ENCODE results near the gene HIVEP3.

The HIVEP3 gene

DNA sequence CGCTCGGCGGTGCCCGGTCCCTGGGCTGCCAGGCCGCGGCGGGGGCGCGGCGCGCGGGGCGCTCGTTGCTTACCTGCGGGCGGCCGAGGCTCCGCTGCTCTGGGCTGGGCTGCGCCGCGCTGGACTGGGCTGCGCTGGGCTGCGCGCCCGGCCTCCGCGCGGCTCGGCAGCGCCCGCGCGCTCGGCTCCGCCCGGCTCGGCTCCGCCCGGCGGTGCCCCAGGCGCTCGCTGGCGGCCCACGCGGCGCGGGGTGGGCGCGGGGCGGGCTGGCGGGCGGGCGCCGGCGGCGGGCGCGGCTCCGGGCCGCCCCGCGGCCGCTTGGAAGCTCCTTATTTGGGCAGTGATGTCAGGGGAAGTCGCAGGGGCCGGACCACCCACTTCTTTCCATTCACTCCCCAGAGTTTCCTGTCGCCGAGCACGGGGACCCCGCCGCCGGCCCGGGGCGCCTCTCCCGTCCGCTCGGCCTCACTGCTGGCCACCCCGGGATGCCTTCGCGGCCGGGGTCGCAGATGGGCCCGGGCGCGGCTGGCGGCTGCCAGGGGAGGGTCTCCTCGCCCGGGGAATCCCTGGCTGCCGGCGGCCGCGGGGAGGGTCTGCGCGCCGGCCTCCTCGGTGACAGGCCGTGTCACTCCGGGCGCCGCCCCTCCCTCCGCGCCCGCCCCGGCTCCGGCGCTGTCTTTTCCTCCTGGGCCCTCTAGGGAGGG is 256.5 kb downstream of the HIVEP3 start:
- TF ChIP-seq SUZ12 (IDR thresholded peaks at IDR 0.05; ENCODE audit: extremely low read depth, insufficient read depth, insufficient read length) (no peak), ZNF274 (IDR thresholded peaks at IDR 0.05; ENCODE audit: low read depth, low read length) (no peak), YY1 (IDR thresholded peaks at IDR 0.05; ENCODE audit: insufficient read depth, insufficient read length) (no peak)
- peak overlapping the region; percentile 72 for H3K9ac ChIP-seq (ENCODE audit: insufficient read length, low read depth)
- peaks cover 24% of the 10 kb centered on the region for H3K27me3 ChIP-seq (ENCODE audit: insufficient read depth, insufficient read length)
- peak overlapping the region; percentile 76 for H3K4me3 ChIP-seq (ENCODE audit: insufficient read length, low read depth)
- H3K9me3 ChIP-seq (ENCODE audit: insufficient read depth, low read length), result no peaks in the 10 kb centered on the region
- DNase-seq (ENCODE audit: low read depth, low spot score), result no peak
- H3K4me1 ChIP-seq (ENCODE audit: insufficient read depth, insufficient read length), result peaks cover 27% of the 10 kb centered on the region
- peaks cover 5% of the 10 kb centered on the region for H3K36me3 ChIP-seq (ENCODE audit: insufficient read depth, insufficient read length, low read length)

- H3K4me1 ChIP-seq (ENCODE audit: insufficient read depth, insufficient read length), result peaks cover 30% of the 10 kb centered on the region
- H3K36me3 ChIP-seq (ENCODE audit: insufficient read depth, insufficient read length, low read length), result peaks cover 5% of the 10 kb centered on the region
- peak overlapping the region; percentile 72 for H3K9ac ChIP-seq (ENCODE audit: insufficient read length, low read depth)
- peak overlapping the region; percentile 76 for H3K4me3 ChIP-seq (ENCODE audit: insufficient read length, low read depth)
- peaks cover 24% of the 10 kb centered on the region for H3K27me3 ChIP-seq (ENCODE audit: insufficient read depth, insufficient read length)
- H3K9me3 ChIP-seq (ENCODE audit: insufficient read depth, low read length), result no peaks in the 10 kb centered on the region
- DNase-seq (ENCODE audit: low read depth, low spot score), result no peak
- TF ChIP-seq ZNF274 (IDR thresholded peaks at IDR 0.05; ENCODE audit: low read depth, low read length) (no peak), SUZ12 (IDR thresholded peaks at IDR 0.05; ENCODE audit: extremely low read depth, insufficient read depth, insufficient read length) (peak; percentile 76), YY1 (IDR thresholded peaks at IDR 0.05; ENCODE audit: insufficient read depth, insufficient read length) (no peak)
Observed at GRCh38 chr1:41661428-41662060, 257.2 kb downstream of the HIVEP3 start.

GRCh38 chr1:41660570-41661427 is 257.9 kb downstream of the HIVEP3 start:
- DNase-seq (ENCODE audit: low read depth, low spot score), result no peak
- Histone ChIP-seq H3K9ac (ENCODE audit: insufficient read length, low read depth) (peak overlapping the region; percentile 72), H3K4me1 (ENCODE audit: insufficient read depth, insufficient read length) (peaks cover 33% of the 10 kb centered on the region), H3K9me3 (ENCODE audit: insufficient read depth, low read length) (no peaks in the 10 kb centered on the region), H3K36me3 (ENCODE audit: insufficient read depth, insufficient read length, low read length) (peaks cover 5% of the 10 kb centered on the region), H3K27me3 (ENCODE audit: insufficient read depth, insufficient read length) (peaks cover 24% of the 10 kb centered on the region), H3K4me3 (ENCODE audit: insufficient read length, low read depth) (peak overlapping the region; percentile 76)
- TF ChIP-seq SUZ12 (IDR thresholded peaks at IDR 0.05; ENCODE audit: extremely low read depth, insufficient read depth, insufficient read length), result no peak
- TF ChIP-seq YY1 (IDR thresholded peaks at IDR 0.05; ENCODE audit: insufficient read depth, insufficient read length), result no peak
- no peak for TF ChIP-seq ZNF274 (IDR thresholded peaks at IDR 0.05; ENCODE audit: low read depth, low read length)

DNA sequence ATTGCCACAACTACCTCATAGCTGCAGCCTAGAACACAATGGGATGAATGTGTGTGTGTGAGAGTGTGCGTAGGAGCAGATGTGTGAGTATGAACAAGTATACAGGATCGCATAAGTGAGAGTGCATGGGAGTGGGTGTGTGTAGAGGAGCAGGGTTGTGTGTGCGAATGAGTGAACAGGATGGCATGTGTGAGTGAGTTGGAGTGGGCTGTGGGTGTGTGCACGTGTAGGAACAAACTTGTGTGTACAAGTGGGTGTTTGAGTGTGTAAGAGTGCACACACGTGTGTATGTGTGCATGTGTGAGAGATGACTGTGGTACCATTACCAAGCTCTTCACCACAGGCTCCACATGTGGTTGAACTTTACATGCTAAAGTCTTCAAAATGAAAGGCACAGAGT is 258.8 kb downstream of the HIVEP3 start:
- no peak overlapping the region for H3K4me3 ChIP-seq (ENCODE audit: insufficient read length, low read depth)
- H3K27me3 ChIP-seq (ENCODE audit: insufficient read depth, insufficient read length), result peaks cover 24% of the 10 kb centered on the region
- peaks cover 29% of the 10 kb centered on the region for H3K4me1 ChIP-seq (ENCODE audit: insufficient read depth, insufficient read length)
- H3K36me3 ChIP-seq (ENCODE audit: insufficient read depth, insufficient read length, low read length), result peaks cover 5% of the 10 kb centered on the region
- H3K9me3 ChIP-seq (ENCODE audit: insufficient read depth, low read length), result no peaks in the 10 kb centered on the region
- TF ChIP-seq YY1 (IDR thresholded peaks at IDR 0.05; ENCODE audit: insufficient read depth, insufficient read length) (no peak), ZNF274 (IDR thresholded peaks at IDR 0.05; ENCODE audit: low read depth, low read length) (no peak), SUZ12 (IDR thresholded peaks at IDR 0.05; ENCODE audit: extremely low read depth, insufficient read depth, insufficient read length) (no peak)
- no peak overlapping the region for H3K9ac ChIP-seq (ENCODE audit: insufficient read length, low read depth)
- no peak for DNase-seq (ENCODE audit: low read depth, low spot score)

DNA sequence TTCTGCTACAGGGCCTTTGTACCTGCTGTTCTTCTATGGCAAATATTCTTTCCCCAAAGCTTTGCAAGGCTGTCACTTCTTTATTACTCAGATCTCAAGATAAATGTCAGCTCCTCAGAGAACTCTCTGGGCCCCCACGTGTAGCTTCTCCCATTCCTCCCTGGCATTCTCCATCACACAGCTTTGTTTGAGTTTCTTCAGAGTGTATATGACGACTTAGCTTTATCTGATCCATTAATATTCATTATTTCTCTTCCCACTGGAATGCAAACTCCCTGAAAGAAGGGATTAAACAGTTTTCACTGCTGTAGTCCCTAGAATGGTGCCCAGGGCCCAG is 259.6 kb downstream of the HIVEP3 start:
- H3K9me3 ChIP-seq (ENCODE audit: insufficient read depth, low read length), result no peaks in the 10 kb centered on the region
- DNase-seq (ENCODE audit: low read depth, low spot score), result no peak
- H3K4me1 ChIP-seq (ENCODE audit: insufficient read depth, insufficient read length), result peaks cover 22% of the 10 kb centered on the region
- H3K36me3 ChIP-seq (ENCODE audit: insufficient read depth, insufficient read length, low read length), result peaks cover 5% of the 10 kb centered on the region
- TF ChIP-seq ZNF274 (IDR thresholded peaks at IDR 0.05; ENCODE audit: low read depth, low read length) (no peak), YY1 (IDR thresholded peaks at IDR 0.05; ENCODE audit: insufficient read depth, insufficient read length) (no peak), SUZ12 (IDR thresholded peaks at IDR 0.05; ENCODE audit: extremely low read depth, insufficient read depth, insufficient read length) (no peak)
- H3K27me3 ChIP-seq (ENCODE audit: insufficient read depth, insufficient read length), result peaks cover 24% of the 10 kb centered on the region
- H3K4me3 ChIP-seq (ENCODE audit: insufficient read length, low read depth), result no peak overlapping the region
- no peak overlapping the region for H3K9ac ChIP-seq (ENCODE audit: insufficient read length, low read depth)

- Histone ChIP-seq H3K36me3 (ENCODE audit: insufficient read depth, insufficient read length, low read length) (peaks cover 5% of the 10 kb centered on the region), H3K9me3 (ENCODE audit: insufficient read depth, low read length) (no peaks in the 10 kb centered on the region), H3K9ac (ENCODE audit: insufficient read length, low read depth) (no peak overlapping the region), H3K27me3 (ENCODE audit: insufficient read depth, insufficient read length) (peaks cover 24% of the 10 kb centered on the region), H3K4me3 (ENCODE audit: insufficient read length, low read depth) (no peak overlapping the region), H3K4me1 (ENCODE audit: insufficient read depth, insufficient read length) (peaks cover 17% of the 10 kb centered on the region)
- no peak for DNase-seq (ENCODE audit: low read depth, low spot score)
- TF ChIP-seq YY1 (IDR thresholded peaks at IDR 0.05; ENCODE audit: insufficient read depth, insufficient read length), result no peak
- no peak for TF ChIP-seq ZNF274 (IDR thresholded peaks at IDR 0.05; ENCODE audit: low read depth, low read length)
- TF ChIP-seq SUZ12 (IDR thresholded peaks at IDR 0.05; ENCODE audit: extremely low read depth, insufficient read depth, insufficient read length), result no peak
Observed at GRCh38 chr1:41658431-41659158, 260.1 kb downstream of the HIVEP3 start.
